ENCODE measurements around the gene TIAM2. TPM values are rescaled to one million over a fixed set of nuclear protein-coding genes. Genes with fewer than 3 reads are reported as not detected.

Gene TIAM2
- total RNA-seq, 1 experiment from 2014 or later: 3.9 TPM

DNA sequence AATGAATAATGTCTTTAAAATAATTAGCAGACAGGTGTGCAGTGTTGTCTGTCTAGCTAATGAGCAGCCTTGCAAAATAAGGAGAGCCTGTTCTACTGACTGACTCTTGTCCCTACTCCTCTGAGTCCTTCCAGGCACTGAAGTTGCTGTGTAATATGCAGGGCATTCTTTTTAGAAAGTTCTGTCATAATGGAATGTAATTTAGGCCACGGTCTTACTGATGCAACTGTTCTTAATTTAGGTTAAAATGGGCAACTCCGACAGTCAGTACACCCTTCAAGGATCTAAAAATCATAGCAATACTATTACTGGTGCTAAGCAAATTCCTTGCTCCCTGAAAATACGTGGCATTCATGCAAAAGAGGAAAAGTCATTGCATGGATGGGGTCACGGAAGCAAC is 133.9 kb downstream of the TIAM2 start:
- DNase-seq (ENCODE audit: low read depth, low spot score): no peak
- in situ Hi-C loops (cut with HindIII; ENCODE audit: low pct_unique_long_range_greater_than_20kb, low sequenced_read_pairs): no loop called here

DNA sequence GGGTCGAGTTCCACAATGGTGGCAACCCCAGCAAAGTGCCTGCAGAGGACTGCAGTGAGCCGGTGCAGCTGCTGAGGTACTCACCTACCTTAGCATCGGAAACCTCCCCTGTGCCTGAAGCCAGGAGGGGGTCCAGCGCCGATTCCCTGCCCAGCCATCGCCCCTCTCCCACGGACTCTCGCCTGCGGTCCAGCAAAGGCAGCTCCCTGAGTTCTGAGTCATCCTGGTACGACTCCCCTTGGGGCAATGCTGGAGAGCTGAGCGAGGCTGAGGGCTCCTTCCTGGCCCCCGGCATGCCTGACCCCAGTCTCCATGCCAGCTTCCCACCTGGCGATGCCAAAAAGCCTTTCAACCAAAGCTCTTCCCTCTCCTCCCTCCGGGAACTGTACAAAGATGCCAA is 134.6 kb downstream of the TIAM2 start:
- in situ Hi-C loops (cut with HindIII; ENCODE audit: low pct_unique_long_range_greater_than_20kb, low sequenced_read_pairs): no loop called here
- DNase-seq (ENCODE audit: low read depth, low spot score): no peak

DNA sequence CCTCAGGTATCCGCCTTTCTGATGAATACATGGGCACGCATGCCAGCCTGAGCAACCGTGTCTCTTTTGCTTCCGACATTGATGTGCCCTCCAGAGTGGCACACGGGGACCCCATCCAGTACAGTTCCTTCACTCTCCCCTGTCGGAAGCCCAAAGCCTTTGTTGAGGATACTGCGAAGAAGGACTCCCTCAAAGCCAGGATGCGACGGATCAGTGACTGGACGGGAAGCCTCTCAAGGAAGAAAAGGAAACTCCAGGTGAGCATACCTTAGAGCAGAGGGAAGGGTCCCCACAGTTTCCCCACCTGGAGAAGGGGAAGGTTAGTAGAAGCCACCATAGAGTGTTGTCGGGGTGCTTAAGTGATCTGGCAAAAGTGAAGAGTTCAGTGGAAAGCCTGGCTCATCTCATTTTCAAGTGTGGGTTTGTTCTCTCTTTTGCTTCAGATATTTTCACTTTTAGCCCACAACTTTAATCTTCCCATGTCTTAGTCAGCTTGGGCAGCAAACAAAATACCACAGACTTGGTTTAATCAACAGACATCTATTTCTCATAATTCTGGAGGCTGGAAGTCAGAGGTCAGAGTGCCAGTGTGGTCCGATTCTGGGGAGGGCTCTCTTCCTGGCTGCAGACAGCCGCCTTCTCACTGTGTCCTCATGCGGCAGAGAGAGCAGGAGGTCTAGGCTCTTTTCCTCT is 135.2 kb downstream of the TIAM2 start:
- in situ Hi-C loops (cut with HindIII; ENCODE audit: low pct_unique_long_range_greater_than_20kb, low sequenced_read_pairs): no loop called here
- no peak for DNase-seq (ENCODE audit: low read depth, low spot score)

DNA sequence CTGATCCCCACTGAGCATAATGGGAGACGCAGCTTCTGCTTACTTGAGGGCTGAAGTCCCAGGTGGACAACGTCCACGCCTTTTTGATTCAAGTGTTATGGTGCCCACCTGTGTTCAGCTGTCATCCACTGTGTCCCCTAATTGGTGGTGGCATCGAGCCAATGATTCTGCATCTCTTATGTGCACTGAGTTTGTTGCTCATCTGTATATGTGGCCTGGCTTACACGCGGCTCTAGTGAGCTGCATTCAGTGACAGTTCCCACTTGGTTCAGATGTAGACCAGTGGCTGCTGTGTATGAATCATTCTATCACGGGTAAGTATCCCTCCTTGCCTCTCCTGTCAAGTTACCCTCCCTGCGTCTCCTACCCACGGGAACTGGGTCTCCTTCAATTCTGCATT is 137.5 kb downstream of the TIAM2 start:
- DNase-seq (ENCODE audit: low read depth, low spot score): no peak
- in situ Hi-C loops (cut with HindIII; ENCODE audit: low pct_unique_long_range_greater_than_20kb, low sequenced_read_pairs): no loop called here

DNA sequence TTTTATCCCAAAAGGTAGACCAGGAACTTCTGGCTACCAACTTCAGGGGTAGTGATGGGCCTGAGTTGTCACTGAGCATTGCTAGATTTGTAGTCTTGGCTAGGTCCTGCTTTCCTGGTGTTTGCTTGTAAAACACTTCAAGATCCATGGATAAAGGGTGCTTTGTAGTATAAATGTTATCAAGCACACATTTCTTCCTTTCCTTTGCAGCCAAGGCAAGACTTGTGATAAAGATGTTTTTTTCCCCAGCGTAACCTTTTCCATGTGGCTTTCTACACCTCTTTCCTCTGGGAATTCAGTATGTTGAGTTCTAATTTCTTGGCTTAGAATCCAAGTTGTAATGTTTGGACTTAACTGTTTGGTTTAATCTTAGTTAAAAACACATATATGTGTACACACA is 145.9 kb downstream of the TIAM2 start:
- peak; percentile 27 for DNase-seq (ENCODE audit: low read depth, low spot score)

DNA sequence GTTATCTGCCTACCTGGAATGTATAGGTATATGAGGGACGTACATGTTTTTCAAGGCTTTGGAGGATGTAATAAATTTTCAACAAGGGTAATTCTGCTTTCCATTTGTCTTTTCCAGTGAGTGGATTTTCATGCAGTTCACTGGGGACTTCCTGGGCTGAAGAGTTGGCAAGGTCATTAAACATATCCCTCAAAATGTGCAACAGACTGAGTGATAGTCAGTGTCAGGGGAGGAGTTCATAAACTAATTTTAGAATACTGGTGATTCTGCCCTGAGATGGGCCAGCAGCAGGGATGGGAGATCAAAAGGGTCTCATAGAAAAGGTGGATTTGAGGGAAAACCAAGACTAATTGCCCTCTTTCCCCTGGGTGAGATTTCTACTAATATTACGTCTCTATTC is 146.4 kb downstream of the TIAM2 start:
- in situ Hi-C loops (cut with HindIII; ENCODE audit: low pct_unique_long_range_greater_than_20kb, low sequenced_read_pairs): no loop called here
- DNase-seq (ENCODE audit: low read depth, low spot score): no peak

More for the DNA sequence above, 145.9 kb downstream of the TIAM2 start:
- in situ Hi-C loops (cut with HindIII; ENCODE audit: low pct_unique_long_range_greater_than_20kb, low sequenced_read_pairs): no loop called here

DNA sequence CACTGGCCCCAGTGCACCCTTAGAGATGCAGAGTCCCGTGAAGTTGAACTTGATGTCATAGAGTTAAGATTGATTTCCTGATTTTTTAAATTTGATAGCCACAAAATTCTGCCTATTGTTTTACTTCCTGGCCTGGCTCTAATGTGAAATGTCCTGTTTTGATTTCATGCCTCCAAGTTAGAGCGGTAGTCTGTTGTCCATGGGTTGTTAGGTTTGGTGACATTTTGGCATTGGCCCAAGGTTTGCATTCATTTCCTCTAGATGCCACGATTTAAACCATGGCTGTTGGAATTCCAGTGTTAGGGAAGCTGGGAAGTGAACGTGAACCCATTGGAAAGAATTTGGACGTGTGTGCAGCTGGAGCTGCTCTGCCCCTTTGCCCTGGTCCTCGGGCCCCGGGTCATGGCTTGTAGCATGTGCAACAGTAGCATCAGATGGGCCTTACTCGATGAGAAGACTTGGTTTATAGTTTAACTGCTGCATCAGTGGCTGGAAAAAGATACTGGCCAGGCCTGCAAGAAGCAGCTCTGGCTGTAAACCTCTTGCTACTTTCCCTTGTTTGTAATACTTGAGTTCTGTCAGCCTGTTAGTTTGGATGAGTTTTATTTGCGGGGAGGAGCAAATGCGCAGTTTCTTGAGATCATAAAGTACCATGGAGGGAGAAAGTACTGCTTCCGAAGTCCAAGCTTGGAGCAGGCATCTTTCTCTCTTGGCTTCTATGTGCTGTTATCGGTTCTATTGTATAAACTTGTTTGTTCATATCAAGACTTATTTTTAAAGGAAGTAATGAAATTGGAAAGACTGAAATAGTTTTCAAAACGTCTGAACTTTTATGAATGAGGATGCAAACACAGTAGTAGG is 147.3 kb downstream of the TIAM2 start:
- no peak for DNase-seq (ENCODE audit: low read depth, low spot score)
- in situ Hi-C loops (cut with HindIII; ENCODE audit: low pct_unique_long_range_greater_than_20kb, low sequenced_read_pairs): no loop called here

DNA sequence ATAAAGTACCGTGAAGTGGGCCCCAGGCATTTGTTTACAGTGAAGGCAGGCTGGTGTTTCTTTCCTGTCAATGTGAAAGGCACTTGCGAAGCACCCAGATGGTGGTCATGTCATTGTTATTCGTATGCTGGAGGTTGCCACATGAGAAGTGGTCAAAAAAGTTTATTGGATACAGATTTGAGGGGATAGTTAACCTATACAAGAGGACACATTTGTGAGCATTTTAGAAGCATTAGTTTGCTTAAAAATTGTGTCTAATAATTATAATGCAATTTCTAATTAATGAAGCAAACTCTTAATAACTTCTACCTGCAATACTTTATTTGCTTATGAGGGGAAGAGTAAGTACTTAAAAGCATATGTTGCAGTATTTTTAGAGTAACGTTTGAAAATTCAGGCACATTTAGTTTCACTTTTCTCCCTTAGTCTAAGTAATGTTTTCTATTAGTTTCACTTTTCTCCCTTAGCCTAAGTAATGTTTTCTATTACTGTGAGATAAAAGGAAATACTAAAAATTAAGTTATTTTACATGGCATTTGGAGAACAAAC is 148.0 kb downstream of the TIAM2 start:
- in situ Hi-C loops (cut with HindIII; ENCODE audit: low pct_unique_long_range_greater_than_20kb, low sequenced_read_pairs): no loop called here
- no peak for DNase-seq (ENCODE audit: low read depth, low spot score)

DNA sequence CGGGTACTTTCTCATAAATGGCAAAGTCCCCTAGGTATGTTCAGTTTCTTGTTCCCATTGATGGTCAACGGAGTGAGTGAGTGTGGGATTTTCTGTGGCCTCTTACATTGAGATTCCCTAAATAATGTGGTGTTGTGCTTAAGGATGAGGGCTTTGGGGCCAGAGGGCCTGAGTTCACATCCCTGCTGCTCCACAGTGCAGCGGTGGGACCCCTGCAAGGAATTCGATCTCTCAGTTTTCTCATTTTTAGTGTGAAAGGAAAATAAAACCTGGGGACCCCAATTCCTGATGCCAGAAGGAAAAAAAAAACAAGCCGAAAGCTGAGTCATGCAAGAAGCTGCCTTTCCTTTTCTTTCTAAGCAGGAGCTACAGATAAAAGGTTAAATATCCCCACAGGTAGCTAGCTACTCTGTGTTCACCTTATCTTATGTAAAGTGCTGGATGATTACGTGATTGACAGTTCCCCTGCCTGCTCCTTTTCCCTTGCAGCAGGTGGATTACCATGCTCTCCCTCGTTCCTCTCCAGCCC is 148.5 kb downstream of the TIAM2 start:
- no peak for DNase-seq (ENCODE audit: low read depth, low spot score)

DNA sequence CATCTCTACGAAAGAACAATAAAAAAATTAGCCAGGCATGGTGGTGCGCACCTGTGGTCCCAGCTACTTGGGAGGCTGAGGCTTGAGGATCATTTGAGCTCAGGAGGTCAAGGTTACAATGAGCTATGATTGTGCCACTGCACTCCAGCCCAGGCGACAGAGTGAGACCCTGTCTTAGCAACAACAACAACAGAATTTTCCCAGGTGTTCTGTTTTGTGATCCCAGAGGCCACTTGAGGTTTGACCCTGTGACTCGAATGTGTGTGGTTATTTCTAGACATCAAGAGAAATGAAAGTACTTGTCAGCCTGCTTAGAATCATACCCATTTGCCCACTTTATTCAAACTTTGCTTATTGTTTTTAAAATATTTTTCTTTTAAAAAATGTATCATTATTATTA is 151.1 kb downstream of the TIAM2 start:
- in situ Hi-C loops (cut with HindIII; ENCODE audit: low pct_unique_long_range_greater_than_20kb, low sequenced_read_pairs): no loop called here
- no peak for DNase-seq (ENCODE audit: low read depth, low spot score)

More for the DNA sequence above, 148.5 kb downstream of the TIAM2 start:
- in situ Hi-C loops (cut with HindIII; ENCODE audit: low pct_unique_long_range_greater_than_20kb, low sequenced_read_pairs): no loop called here

DNA sequence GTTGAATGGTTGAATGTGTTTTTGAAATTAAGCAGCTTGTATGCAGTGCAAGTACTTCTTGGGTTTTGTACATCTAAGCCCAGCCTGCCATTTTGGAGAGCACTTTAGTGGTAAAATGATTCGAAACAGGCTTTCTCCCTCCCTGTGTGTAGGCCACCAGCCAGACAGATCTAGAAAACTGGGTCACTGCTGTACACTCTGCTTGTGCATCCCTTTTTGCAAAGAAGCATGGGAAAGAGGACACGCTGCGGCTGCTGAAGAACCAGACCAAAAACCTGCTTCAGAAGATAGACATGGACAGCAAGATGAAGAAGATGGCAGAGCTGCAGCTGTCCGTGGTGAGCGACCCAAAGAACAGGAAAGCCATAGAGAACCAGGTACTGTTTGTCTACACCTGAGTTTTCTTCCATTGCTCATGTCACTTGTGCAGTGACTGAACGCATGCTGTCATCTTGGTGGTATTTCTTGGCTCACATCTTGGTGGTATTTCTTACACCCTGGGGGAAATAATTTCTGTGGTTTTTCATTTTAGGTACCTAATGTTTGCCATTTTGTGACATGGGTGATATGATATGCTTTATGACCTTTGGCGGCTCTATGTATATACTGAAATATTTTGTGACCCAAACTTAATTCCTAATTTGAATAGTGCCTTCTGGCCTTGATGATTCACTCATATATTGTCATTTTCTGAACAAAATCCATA is 153.0 kb downstream of the TIAM2 start:
- in situ Hi-C loops (cut with HindIII; ENCODE audit: low pct_unique_long_range_greater_than_20kb, low sequenced_read_pairs): no loop called here
- no peak for DNase-seq (ENCODE audit: low read depth, low spot score)

DNA sequence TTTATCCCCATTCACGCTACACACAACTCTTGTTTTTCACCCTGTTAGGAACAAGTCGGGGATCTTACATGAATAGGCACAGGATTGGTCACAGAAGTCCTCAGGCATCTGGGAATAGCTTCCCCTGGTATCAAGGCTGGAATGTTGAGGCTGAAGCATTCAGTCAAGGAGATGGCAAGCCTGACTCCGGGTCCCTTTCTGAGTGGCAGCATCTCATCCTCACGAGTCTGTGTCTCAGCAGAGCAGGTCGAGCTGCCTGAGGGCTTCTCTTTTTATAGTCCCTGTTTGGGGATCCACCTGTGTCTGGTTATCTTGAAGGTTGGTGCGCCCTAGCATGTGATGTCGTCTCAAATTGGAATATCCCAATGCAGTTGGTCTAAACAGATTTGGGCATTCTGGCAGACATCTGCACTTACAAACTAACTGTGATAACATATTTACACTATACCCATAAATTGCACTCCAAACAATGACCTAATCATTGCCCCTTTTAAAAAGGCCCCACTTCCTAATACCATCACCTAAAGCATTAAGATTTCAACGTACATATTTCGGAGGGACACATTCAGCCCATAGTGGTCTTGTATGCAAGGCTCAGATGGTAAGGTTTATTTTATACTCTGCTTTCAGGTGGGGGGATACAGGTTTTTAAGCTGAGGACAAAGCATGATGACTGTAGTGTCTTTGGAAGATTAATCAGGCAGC is 156.0 kb downstream of the TIAM2 start:
- in situ Hi-C loops (cut with HindIII; ENCODE audit: low pct_unique_long_range_greater_than_20kb, low sequenced_read_pairs): no loop called here
- no peak for DNase-seq (ENCODE audit: low read depth, low spot score)

DNA sequence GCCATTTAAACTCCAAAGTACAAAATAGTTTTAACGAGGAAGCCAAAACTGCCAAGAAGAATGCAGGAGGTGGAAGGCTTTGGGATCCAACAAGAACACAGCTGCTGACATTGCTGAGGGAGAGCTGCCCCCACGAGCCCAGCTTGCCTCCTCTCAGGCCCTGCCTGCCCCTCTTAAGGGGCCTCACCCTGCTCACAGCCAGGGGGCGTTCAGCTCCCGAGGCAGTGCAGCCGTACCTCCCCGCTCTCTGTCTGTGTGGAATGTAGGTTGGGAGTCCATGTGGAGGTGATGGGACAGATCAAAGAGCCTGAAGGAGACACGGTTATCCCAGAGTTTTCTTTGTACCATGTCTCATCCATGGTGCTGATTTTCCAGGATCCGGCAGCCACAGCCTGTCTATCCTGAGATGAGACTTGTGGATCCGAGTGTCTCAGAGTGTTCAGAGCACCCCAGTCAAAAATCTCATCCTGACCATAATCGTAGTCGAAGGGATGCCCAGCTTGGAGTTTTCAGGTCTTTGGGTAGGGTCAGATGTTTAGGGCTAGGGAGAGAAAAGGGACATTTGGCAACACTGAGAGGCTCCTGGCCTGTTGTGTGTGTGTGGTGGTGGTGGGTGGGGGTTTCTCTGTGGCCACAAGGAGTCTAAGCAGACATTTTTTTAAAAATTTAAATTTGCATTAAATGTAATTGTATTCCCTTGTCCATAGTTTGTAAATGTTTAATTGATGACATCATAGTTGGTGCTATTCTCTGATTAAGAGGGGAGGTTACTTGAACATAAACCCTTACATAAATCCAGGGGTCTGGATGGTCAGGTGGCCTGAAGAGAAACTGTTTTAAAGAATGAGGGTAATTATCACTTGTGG is 157.3 kb downstream of the TIAM2 start:
- DNase-seq (ENCODE audit: low read depth, low spot score): peak; percentile 14
- in situ Hi-C loops (cut with HindIII; ENCODE audit: low pct_unique_long_range_greater_than_20kb, low sequenced_read_pairs): no loop called here

DNA sequence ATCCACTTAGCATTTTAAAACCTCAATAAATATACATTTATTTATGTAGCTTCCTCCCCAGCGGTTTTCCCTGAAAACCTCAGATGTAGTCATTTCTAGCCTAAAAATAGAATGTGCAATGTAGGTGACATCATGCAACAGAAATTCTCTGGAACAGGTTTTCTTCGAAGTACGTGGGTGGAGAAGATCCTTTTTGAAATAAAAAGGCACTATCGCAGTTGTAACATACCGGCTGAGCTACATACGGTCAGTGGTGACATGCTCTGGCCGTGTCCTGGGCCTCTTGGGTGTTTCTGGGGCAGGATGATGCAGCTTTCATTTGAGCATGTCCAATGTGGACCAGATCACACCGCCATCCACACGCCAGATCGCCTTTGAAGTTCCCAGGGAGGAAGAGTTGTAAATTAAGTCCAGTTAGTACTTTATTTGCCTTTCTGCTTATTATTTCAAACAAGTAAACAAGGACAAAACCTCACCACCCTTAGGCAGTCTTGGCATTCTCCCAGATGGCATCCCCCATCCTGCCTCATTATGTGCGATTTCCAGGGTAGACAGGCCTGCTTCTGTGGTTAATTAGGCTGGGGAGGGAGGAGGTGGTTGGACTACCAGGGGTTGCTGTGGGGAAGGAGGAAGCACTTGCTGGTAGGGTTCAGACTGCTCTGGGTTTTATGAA is 159.2 kb downstream of the TIAM2 start:
- in situ Hi-C loops (cut with HindIII; ENCODE audit: low pct_unique_long_range_greater_than_20kb, low sequenced_read_pairs): no loop called here

DNA sequence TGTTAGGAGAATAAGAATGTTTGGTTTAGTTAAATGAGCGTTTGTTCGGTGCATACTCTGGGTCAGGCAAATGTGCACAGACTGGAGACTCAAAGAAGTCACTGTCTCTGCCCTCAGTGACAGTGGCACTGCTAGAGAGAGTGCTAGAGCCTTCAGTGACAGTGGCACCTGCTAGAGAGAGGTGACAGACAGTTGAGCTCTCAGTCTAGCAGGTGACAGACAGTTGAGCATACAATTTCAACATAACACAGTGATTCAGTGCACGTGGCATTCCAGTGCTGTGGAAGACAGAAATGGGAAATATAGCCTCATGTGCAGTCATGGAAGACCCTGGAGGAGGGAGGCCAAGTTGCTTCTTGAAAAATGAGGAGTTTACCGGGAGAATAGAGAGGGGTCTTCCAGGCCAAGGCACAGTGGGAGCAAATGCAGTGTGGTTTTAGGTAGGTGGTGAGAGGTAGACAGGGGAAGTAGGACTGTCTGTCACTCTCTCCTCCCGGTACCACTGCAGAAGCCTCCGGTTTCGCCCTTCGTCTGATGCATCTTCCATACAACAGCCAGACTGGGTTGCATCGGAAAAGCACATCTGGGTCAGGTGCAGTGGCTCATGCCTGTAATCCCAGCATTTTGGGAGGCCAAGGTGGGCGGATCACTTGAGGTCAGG is 160.8 kb downstream of the TIAM2 start:
- in situ Hi-C loops (cut with HindIII; ENCODE audit: low pct_unique_long_range_greater_than_20kb, low sequenced_read_pairs): no loop called here
- no peak for DNase-seq (ENCODE audit: low read depth, low spot score)

More for the DNA sequence above, 159.2 kb downstream of the TIAM2 start:
- no peak for DNase-seq (ENCODE audit: low read depth, low spot score)

DNA sequence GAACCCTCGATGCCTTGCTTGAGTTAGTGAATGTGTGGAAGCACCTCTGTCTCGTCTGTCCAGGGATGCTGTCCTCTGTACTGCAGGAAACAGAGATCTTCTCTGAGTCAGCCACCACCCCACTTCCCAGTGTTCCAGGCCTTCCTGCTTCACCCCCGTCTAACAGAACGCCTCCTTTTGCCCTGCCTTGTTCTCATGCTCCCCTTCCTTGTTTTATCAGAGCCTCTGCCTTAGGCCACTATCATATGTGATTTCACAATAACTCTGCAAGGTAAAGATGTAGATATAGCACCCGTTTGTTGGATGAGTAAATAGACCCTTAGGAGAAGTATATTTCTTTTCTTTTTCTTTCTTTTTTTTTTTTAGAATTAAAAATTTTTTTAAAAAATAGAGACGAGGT is 162.0 kb downstream of the TIAM2 start:
- DNase-seq (ENCODE audit: low read depth, low spot score): no peak
- in situ Hi-C loops (cut with HindIII; ENCODE audit: low pct_unique_long_range_greater_than_20kb, low sequenced_read_pairs): no loop called here

Data from SK-MEL-5 (cell line).